Liver (tissue), 3 donors: Measurements from ENCODE around the gene SMIM11.

Experiments
- CTCF ChIP-seq: fragments of 150-350 bp; IDR thresholded peaks from 2 replicates; pipeline ENCODE4 v1.5.1; 2017; ENCODE audit warnings: improper control_type of control experiment, low read depth, low read length; ENCODE audit not compliant: missing input control
- EGR1 ChIP-seq, 2 donors: IDR thresholded peaks; 2 replicates each; pipeline ENCODE4 v1.6.1; 2016 to 2018; ENCODE audit warnings: antibody characterized with exemption in 2 of 2, low read depth in 2 of 2
- JUND ChIP-seq, 2 donors: IDR thresholded peaks; 2 replicates each; pipeline ENCODE4 v1.6.1; 2016; ENCODE audit warnings: antibody characterized with exemption in 2 of 2
- RAD21 ChIP-seq, 2 donors: IDR thresholded peaks; 2 replicates each; pipeline ENCODE4 v1.6.1; 2016; ENCODE audit warnings: antibody characterized with exemption in 2 of 2, mild to moderate bottlenecking in 2 of 2
- REST ChIP-seq: IDR thresholded peaks from 2 replicates; pipeline ENCODE4 v1.6.1; 2016; ENCODE audit warnings: antibody characterized with exemption, mild to moderate bottlenecking
- ZBTB33 ChIP-seq: IDR thresholded peaks from 2 replicates; pipeline ENCODE4 v1.6.1; 2016; ENCODE audit warnings: antibody characterized with exemption
- donor health status: healthy.
- donor health status: healthy.

GRCh38 chr21:34344584-34344983 lies 30.7 kb upstream of the SMIM11 start:
- TF ChIP-seq REST (no peak), CTCF (no peak), EGR1 (IDR thresholded peaks at IDR 0.05; ENCODE audit: low read depth in 2 of 2) (no peak), JUND (IDR thresholded peaks at IDR 0.05) (no peak), RAD21 (IDR thresholded peaks at IDR 0.05) (no peak), ZBTB33 (no peak)
